ENCODE data around the gene CAMK2D. TPM values are rescaled to one million over a fixed set of nuclear protein-coding genes. Genes with fewer than 3 reads are reported as not detected.
"Not testable (repeated sequence)": the region's sequence is repeated elsewhere in the genome, so short reads cannot be mapped to it uniquely, and the experiment has no call there.

The CAMK2D gene
- total RNA-seq, 2 experiments from 2014 or later: 104 to 120 TPM

DNA sequence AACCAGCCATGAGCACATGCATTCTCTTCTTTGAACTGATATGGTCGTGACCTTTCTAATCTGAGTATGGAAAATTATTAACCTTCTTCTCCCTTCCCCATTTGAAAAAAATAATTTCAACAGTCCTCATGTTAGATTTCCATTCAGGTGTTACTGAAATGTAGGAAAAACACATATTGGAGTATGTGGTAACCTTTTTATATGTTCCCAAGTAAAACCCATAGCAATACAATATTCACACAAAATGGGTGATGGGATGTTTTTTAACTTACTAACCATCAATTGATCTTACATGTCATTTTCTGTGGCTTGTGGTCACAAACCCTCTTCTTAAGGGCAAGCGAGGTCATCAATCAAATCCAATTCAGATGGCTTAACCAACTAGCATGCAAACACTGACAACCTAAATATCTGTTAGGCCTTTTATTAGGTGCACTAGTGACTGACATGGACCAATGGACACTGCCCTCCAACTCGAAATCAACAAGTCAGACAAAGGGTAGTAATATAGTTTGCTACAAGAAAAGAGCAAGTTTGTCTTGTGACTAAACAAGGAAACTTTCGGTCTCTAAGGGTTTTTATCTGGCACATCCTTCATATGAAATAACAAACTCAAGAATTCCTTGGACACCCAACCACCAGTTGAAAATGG is 74.3 kb downstream of the CAMK2D start:
- Histone ChIP-seq H3K36me3 (ENCODE audit: insufficient read depth, low read length) (peaks cover 73% of the 10 kb centered on the region), H3K9me2 (ENCODE audit: insufficient read depth, low read length) (no peaks in the 10 kb centered on the region), H3K27ac (ENCODE audit: low read depth, low read length, poor library complexity, severe bottlenecking) (no peak overlapping the region), H3K4me1 (ENCODE audit: insufficient read depth, low read length, poor library complexity, severe bottlenecking) (peaks cover 67% of the 10 kb centered on the region), H2AFZ (ENCODE audit: low read length) (no peak overlapping the region), H3K9me3 (ENCODE audit: low read length) (peaks cover 18% of the 10 kb centered on the region; the same call in 1 of the 2 replicates), H4K20me1 (ENCODE audit: insufficient read depth, low read length) (no peaks in the 10 kb centered on the region), H3K79me2 (ENCODE audit: insufficient read depth, low read depth, low read length) (peaks cover 88% of the 10 kb centered on the region), H3K4me2 (ENCODE audit: low read length) (no peak overlapping the region), H3K4me3 (ENCODE audit: low read depth, low read length, poor library complexity, severe bottlenecking) (no peak overlapping the region)
- no peak for DNase-seq (ENCODE audit: low spot score)
- POLR2A ChIA-PET: interaction anchor here (0.7 to 2.1 kb wide), 4 partner anchors 18 to 328 kb away, joined by 3 to 4 read pairs (median 3); no protein-coding TSS in a partner anchor
- intact Hi-C loops (cut with micrococcal nuclease; ENCODE audit: unreplicated experiment): no loop called here
- BruUV-seq (replicated peaks): no TSS peak
- no peak for TF ChIP-seq EZH2phosphoT487 (IDR thresholded peaks at IDR 0.05; ENCODE audit: borderline replicate concordance, low read depth, low read length)
- TF ChIP-seq, protein P1, sequence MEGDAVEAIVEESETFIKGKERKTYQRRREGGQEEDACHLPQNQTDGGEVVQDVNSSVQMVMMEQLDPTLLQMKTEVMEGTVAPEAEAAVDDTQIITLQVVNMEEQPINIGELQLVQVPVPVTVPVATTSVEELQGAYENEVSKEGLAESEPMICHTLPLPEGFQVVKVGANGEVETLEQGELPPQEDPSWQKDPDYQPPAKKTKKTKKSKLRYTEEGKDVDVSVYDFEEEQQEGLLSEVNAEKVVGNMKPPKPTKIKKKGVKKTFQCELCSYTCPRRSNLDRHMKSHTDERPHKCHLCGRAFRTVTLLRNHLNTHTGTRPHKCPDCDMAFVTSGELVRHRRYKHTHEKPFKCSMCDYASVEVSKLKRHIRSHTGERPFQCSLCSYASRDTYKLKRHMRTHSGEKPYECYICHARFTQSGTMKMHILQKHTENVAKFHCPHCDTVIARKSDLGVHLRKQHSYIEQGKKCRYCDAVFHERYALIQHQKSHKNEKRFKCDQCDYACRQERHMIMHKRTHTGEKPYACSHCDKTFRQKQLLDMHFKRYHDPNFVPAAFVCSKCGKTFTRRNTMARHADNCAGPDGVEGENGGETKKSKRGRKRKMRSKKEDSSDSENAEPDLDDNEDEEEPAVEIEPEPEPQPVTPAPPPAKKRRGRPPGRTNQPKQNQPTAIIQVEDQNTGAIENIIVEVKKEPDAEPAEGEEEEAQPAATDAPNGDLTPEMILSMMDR (conservative IDR thresholded peaks at IDR 0.05; ENCODE audit: low read length): no peak
- CTCF ChIA-PET (ENCODE audit: unreplicated experiment): no interaction called here

DNA sequence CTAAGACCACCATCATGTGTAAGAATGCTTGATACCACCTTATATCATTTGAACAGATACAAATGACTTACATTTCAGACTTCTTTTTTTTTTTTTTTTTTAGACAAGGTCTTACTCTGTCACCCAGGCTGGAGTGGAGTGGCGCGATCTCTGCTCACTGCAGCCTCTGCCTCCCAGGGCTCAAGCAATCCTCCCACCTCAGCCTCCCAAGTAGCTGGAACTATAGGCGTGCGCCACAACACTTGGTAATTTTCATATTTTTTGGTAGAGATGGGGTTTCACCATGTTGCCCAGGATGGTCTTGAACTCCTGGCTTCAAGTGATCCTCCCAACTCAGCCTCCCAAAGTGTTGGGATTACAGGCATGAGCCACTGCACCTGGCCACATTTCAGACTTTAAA is 76.4 kb downstream of the CAMK2D start:
- peaks cover 73% of the 10 kb centered on the region for H3K36me3 ChIP-seq (ENCODE audit: insufficient read depth, low read length)
- CTCF ChIA-PET (ENCODE audit: unreplicated experiment); intact Hi-C loops (cut with micrococcal nuclease; ENCODE audit: unreplicated experiment); H3K9me2 ChIP-seq (ENCODE audit: insufficient read depth, low read length); H3K4me3 ChIP-seq (ENCODE audit: low read depth, low read length, poor library complexity, severe bottlenecking); H2AFZ ChIP-seq (ENCODE audit: low read length); BruUV-seq (replicated peaks); DNase-seq (ENCODE audit: low spot score); H4K20me1 ChIP-seq (ENCODE audit: insufficient read depth, low read length): not testable (repeated sequence)
- peaks cover 31% of the 10 kb centered on the region for H3K9me3 ChIP-seq (ENCODE audit: low read length)
- POLR2A ChIA-PET: interaction anchor here (0.6 to 1.7 kb wide), 4 partner anchors 14 to 130 kb away, joined by 3 to 5 read pairs (median 4); no protein-coding TSS in a partner anchor
- peaks cover 86% of the 10 kb centered on the region for H3K79me2 ChIP-seq (ENCODE audit: insufficient read depth, low read depth, low read length)
- peak overlapping the region; percentile 89 for H3K27ac ChIP-seq (ENCODE audit: low read depth, low read length, poor library complexity, severe bottlenecking)
- H3K4me1 ChIP-seq (ENCODE audit: insufficient read depth, low read length, poor library complexity, severe bottlenecking): peaks cover 57% of the 10 kb centered on the region
- H3K4me2 ChIP-seq (ENCODE audit: low read length): peak overlapping the region; percentile 71

DNA sequence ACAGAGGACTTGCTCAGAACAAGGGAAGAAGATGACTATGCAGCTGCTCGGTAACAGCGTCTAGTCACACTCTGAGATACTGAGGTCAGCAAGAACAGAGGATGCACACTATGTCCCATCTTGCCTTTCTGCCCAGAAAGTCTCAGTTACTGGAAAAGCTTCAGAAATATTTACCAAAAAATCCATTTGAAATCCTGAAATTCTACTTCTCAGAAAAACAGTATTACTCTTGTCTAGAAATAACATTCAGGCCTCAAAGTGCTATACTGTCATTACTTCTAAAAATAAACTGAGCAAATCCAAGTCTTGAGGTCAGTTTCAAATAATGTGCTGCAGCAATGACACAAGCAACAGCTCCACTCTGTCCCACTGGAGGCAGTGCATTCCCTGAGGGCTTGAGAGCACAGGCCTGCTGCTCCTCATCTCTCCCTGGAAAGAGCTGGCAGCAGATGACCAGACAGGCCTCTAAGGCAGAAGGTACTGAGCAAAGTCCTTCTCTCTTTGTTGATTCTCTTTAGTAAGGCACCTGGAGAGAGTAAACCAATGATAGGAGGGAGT is 76.9 kb downstream of the CAMK2D start:
- Histone ChIP-seq H3K4me1 (ENCODE audit: insufficient read depth, low read length, poor library complexity, severe bottlenecking) (peaks cover 52% of the 10 kb centered on the region), H3K4me2 (ENCODE audit: low read length) (peak overlapping the region; percentile 71), H4K20me1 (ENCODE audit: insufficient read depth, low read length) (no peaks in the 10 kb centered on the region), H3K27ac (ENCODE audit: low read depth, low read length, poor library complexity, severe bottlenecking) (peak overlapping the region; percentile 89), H3K79me2 (ENCODE audit: insufficient read depth, low read depth, low read length) (peaks cover 86% of the 10 kb centered on the region), H3K9me3 (ENCODE audit: low read length) (peaks cover 37% of the 10 kb centered on the region), H3K9me2 (ENCODE audit: insufficient read depth, low read length) (no peaks in the 10 kb centered on the region), H2AFZ (ENCODE audit: low read length) (no peak overlapping the region), H3K36me3 (ENCODE audit: insufficient read depth, low read length) (peaks cover 73% of the 10 kb centered on the region), H3K4me3 (ENCODE audit: low read depth, low read length, poor library complexity, severe bottlenecking) (no peak overlapping the region)
- DNase-seq (ENCODE audit: low spot score): peak; percentile 34
- intact Hi-C loops (cut with micrococcal nuclease; ENCODE audit: unreplicated experiment): loop anchor here (5.0 kb wide), 1 partner anchor 137 kb away; no protein-coding TSS in a partner anchor
- no TSS peak for BruUV-seq (replicated peaks)
- ChIA-PET CTCF (ENCODE audit: unreplicated experiment) (no interaction called here), POLR2A (interaction anchor here (0.9 to 1.7 kb wide), 8 partner anchors 9 to 130 kb away, joined by 3 to 4 read pairs (median 3); no protein-coding TSS in a partner anchor)
- TF ChIP-seq, protein P1 (conservative IDR thresholded peaks at IDR 0.05; ENCODE audit: low read length): peak; percentile 47; the same call in 1 of the 2 replicates
- no peak for TF ChIP-seq EZH2phosphoT487 (IDR thresholded peaks at IDR 0.05; ENCODE audit: borderline replicate concordance, low read depth, low read length)

Measured in OCI-LY7 (cell line).